Mesendoderm (in vitro differentiated cells): ENCODE results near the gene PRKAG1.

Experiments
- DNase-seq: peaks from one replicate; pipeline ENCODE4 v3.0.0; 2013
- H2AK5ac ChIP-seq: 2 replicates; pipeline ENCODE4 v1.6.1; 2013; ENCODE audit warnings: low read length, inconsistent platforms
- H2BK120ac ChIP-seq: 2 replicates; pipeline ENCODE4 v1.6.1; 2013; ENCODE audit warnings: low read depth, mild to moderate bottlenecking, low read length, moderate library complexity, mixed read lengths
- H2BK15ac ChIP-seq: replicated peaks from 2 replicates; pipeline ENCODE4 v1.6.1; 2013; ENCODE audit warnings: low read depth, mild to moderate bottlenecking, moderate library complexity
- H2BK5ac ChIP-seq: 2 replicates; pipeline ENCODE4 v1.6.1; 2013; ENCODE audit warnings: low read length, inconsistent platforms
- H3K18ac ChIP-seq: 2 replicates; pipeline ENCODE4 v1.6.1; 2013; ENCODE audit warnings: mild to moderate bottlenecking, low read length, mixed read lengths
- H3K23ac ChIP-seq: one replicate; pipeline ENCODE4 v1.6.1; 2013; ENCODE audit warnings: low read length
- H3K27ac ChIP-seq: 2 replicates; pipeline ENCODE4 v1.5.1; 2013; ENCODE audit warnings: low read depth, mild to moderate bottlenecking, inconsistent platforms, low read length, moderate library complexity
- H3K27me3 ChIP-seq: 2 replicates; pipeline ENCODE4 v1.6.1; 2013; ENCODE audit warnings: low read length, control low read depth, mild to moderate bottlenecking, inconsistent platforms; ENCODE audit not compliant: insufficient read depth, poor library complexity
- H3K36me3 ChIP-seq: 2 replicates; pipeline ENCODE4 v1.6.1; 2013; ENCODE audit warnings: low read length, inconsistent platforms; ENCODE audit not compliant: control insufficient read depth, insufficient read depth
- H3K4ac ChIP-seq: one replicate; pipeline ENCODE4 v1.6.1; 2013; ENCODE audit warnings: low read depth, mild to moderate bottlenecking, low read length, moderate library complexity
- H3K4me1 ChIP-seq: 2 replicates; pipeline ENCODE4 v1.6.1; 2013; ENCODE audit warnings: low read depth, low read length, inconsistent platforms; ENCODE audit not compliant: control insufficient read depth
- H3K4me2 ChIP-seq: 2 replicates; pipeline ENCODE4 v1.6.1; 2013; ENCODE audit warnings: low read length
- H3K4me3 ChIP-seq: 2 replicates; pipeline ENCODE4 v1.5.1; 2013; ENCODE audit warnings: mild to moderate bottlenecking, low read length
- H3K56ac ChIP-seq: one replicate; pipeline ENCODE4 v1.6.1; 2013; ENCODE audit warnings: low read length
- H3K79me1 ChIP-seq: 2 replicates; pipeline ENCODE4 v1.6.1; 2013; ENCODE audit warnings: low read length, inconsistent platforms
- H3K79me2 ChIP-seq: 2 replicates; pipeline ENCODE4 v1.6.1; 2013; ENCODE audit warnings: mild to moderate bottlenecking, low read length; ENCODE audit not compliant: control insufficient read depth, insufficient read depth
- H3K9ac ChIP-seq: 2 replicates; pipeline ENCODE4 v1.6.1; 2013; ENCODE audit warnings: low read length, inconsistent platforms
- H4K5ac ChIP-seq: one replicate; pipeline ENCODE4 v1.6.1; 2013; ENCODE audit warnings: low read length
- H4K8ac ChIP-seq: one replicate; pipeline ENCODE4 v1.6.1; 2013; ENCODE audit warnings: low read depth, mild to moderate bottlenecking, control low read depth, low read length, moderate library complexity
- WGBS: extraction: QIAGEN DNeasy Blood & Tissue Kit; methylation state at CpG from one replicate; pipeline ENCODE4 v1.1.7; 2013; ENCODE audit warnings: low lambda C conversion rate, missing lambda C conversion rate; ENCODE audit not compliant: insufficient coverage; ENCODE audit errors: extremely low coverage; 5-methylcytosine and 5-hydroxymethylcytosine counted together

The PRKAG1 gene

DNA sequence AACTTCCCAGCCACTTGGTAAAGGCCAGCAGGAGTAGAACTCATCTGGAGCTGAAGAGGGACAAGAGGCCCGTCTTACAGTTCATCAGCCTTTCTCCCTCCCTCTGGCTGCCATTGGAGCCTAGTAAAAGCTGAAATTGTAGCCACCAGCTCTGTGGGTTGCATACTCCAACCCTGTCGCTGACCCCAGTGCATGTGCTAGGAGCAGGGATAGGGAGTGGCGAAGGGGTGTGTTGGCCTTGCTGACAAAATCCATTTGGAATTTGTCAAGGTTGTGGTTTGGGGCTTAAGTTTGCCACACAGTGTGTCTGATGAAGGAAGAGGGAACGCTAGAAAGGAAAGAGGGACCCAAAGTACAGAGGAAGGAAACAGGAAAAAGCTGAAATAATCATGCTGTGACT, 57.2 kb downstream of the PRKAG1 start:
- no peak overlapping the region for H3K4me2 ChIP-seq
- WGBS: no CpG with 5 or more reads among the region's 4 CpGs

DNA sequence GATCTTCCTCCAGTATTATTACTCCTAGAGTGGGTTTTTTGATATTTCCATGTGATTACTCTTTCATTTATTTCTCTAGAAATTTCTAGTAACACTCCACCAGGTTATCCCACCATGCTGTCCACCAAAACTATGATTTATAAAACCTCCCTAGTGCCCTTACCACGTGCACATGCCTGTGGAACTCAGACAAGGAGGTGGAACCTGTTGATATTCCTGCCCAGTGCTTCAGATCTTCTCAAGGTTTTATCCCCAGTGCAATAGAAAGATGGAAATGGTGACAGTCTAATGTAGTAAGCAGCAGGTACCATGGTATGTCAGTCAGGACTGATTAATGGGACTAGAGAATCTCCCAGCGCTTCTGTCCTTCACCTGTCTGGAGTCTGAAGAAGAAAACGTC, 57.7 kb downstream of the PRKAG1 start:
- Histone ChIP-seq H2BK120ac (no peak overlapping the region), H4K8ac (no peak overlapping the region), H3K56ac (peak overlapping the region; percentile 7), H3K27ac (no peak overlapping the region), H3K79me1 (peaks cover 4% of the 10 kb centered on the region), H2BK5ac (no peak overlapping the region), H3K79me2 (peaks cover 4% of the 10 kb centered on the region), H3K4me3 (no peak overlapping the region), H3K4me2 (no peak overlapping the region), H2AK5ac (no peak overlapping the region), H4K5ac (no peak overlapping the region), H3K23ac (no peak overlapping the region), H3K4ac (no peak overlapping the region), H3K18ac (no peak overlapping the region), H3K36me3 (no peaks in the 10 kb centered on the region), H3K27me3 (no peaks in the 10 kb centered on the region), H3K4me1 (peaks cover 4% of the 10 kb centered on the region), H3K9ac (no peak overlapping the region), H2BK15ac (no peak overlapping the region)
- no CpG with 5 or more reads among the region's 3 CpGs for WGBS
- DNase-seq: no peak

More for the DNA sequence above, 57.2 kb downstream of the PRKAG1 start:
- H3K4me3 ChIP-seq: no peak overlapping the region
- H3K79me2 ChIP-seq: no peaks in the 10 kb centered on the region
- no peak overlapping the region for H3K9ac ChIP-seq
- H2BK5ac ChIP-seq: no peak overlapping the region
- no peak overlapping the region for H2BK15ac ChIP-seq
- H3K4ac ChIP-seq: no peak overlapping the region
- H3K4me1 ChIP-seq: peaks cover 3% of the 10 kb centered on the region
- H4K8ac ChIP-seq: no peak overlapping the region
- no peak overlapping the region for H2BK120ac ChIP-seq
- H3K23ac ChIP-seq: no peak overlapping the region
- H3K18ac ChIP-seq: no peak overlapping the region
- H3K36me3 ChIP-seq: no peaks in the 10 kb centered on the region
- no peak overlapping the region for H3K27ac ChIP-seq
- no peaks in the 10 kb centered on the region for H3K27me3 ChIP-seq
- no peak overlapping the region for H2AK5ac ChIP-seq
- H3K79me1 ChIP-seq: no peaks in the 10 kb centered on the region
- peak; percentile 57 for DNase-seq
- H3K56ac ChIP-seq: peak overlapping the region; percentile 49
- no peak overlapping the region for H4K5ac ChIP-seq

DNA sequence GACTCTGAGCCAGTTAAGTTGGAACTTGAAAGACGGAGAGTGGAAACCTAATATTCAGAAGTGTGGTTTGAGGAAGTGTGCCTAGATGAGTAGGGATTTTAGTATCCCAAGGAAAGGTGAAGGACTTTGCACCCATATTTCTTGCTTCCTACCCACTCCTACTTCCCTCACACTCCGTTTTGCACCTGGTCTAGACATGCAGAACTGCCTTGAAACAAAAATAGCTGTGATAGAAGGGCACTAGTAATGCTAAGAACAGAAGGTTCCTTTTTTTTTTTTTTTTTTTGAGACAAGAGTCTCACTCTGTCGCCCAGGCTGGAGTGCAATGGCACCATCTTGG, 60.6 kb downstream of the PRKAG1 start:
- H2BK120ac ChIP-seq: no peak overlapping the region
- H3K79me1 ChIP-seq: peaks cover 11% of the 10 kb centered on the region
- H3K79me2 ChIP-seq: peaks cover 29% of the 10 kb centered on the region
- no CpG with 5 or more reads among the region's 3 CpGs for WGBS
- H3K56ac ChIP-seq: peak overlapping the region; percentile 95
- H3K4me2 ChIP-seq: peak overlapping the region; percentile 86
- DNase-seq: no peak
- no peak overlapping the region for H4K8ac ChIP-seq
- H3K27me3 ChIP-seq: no peaks in the 10 kb centered on the region
- no peak overlapping the region for H3K18ac ChIP-seq
- peak overlapping the region; percentile 79 for H3K9ac ChIP-seq
- peaks cover 7% of the 10 kb centered on the region for H3K4me1 ChIP-seq
- H4K5ac ChIP-seq: no peak overlapping the region
- no peak overlapping the region for H2AK5ac ChIP-seq
- H3K4me3 ChIP-seq: no peak overlapping the region
- no peaks in the 10 kb centered on the region for H3K36me3 ChIP-seq
- no peak overlapping the region for H2BK5ac ChIP-seq
- no peak overlapping the region for H2BK15ac ChIP-seq
- no peak overlapping the region for H3K27ac ChIP-seq
- H3K4ac ChIP-seq: no peak overlapping the region
- no peak overlapping the region for H3K23ac ChIP-seq

DNA sequence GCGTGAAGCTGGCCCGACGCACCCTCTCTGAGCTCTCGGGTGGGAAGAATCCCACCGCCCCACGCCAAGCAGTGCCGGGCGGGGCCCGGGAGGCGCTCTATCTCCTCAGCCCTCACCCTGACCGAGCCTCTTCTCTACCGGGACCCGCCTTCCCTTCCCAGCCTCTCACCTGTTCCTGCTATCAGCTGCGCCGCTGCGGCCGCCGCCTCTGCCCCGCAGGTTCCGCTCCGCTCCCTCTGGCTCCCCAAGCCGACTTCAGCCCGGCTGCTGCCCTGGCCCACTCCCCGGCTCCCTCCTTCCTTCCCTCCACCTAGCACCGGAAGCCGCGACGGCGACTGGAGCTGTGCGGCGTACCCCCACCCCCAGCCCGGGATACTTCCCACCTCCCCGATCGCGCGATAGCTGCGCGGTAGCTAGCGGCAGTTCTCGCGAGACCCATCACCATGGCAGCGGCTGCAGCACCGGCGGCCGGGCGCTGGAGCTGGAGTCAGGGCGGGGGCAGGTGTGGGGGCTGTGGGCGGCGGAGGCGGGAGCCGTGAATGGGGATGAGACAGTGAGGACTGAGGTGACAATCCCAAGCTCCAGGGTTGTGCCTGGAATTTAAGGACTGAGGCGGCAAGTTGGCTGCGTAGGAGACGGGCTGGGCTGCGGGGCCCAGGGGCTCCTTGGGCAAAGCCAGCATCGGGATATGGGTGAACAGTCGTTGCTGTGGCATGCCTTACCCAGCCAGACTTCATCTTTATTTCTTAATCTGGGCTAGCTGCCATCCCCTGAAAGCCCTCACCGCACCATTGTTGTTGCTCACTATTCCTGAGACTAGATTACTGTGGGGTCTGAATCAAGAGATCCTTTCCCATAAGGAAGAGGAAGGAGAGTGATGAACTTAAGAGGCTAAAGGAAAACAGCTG, 61.2 kb downstream of the PRKAG1 start, which contains the start of gene ARF3:
Gene ARF3, minus strand, starts transcription at position 347 of the 908 bp plus-strand sequence. CDS start 16,392 bp downstream, outside the sequence.
- H3K4me1 ChIP-seq: peaks cover 7% of the 10 kb centered on the region
- no peak within 1 kb of the TSS for H4K5ac ChIP-seq
- peak within 1 kb of the TSS; percentile 97 for H3K9ac ChIP-seq
- no peak within 1 kb of the TSS for H2BK15ac ChIP-seq
- no CpG with 5 or more reads among the region's 58 CpGs for WGBS
- DNase-seq: peak; percentile 98
- peak within 1 kb of the TSS; percentile 86 for H3K4me2 ChIP-seq
- peak within 1 kb of the TSS; percentile 98 for H3K56ac ChIP-seq
- peak within 1 kb of the TSS; percentile 87 for H3K27ac ChIP-seq
- no peak within 1 kb of the TSS for H3K23ac ChIP-seq
- H3K18ac ChIP-seq: peak within 1 kb of the TSS; percentile 80
- H3K36me3 ChIP-seq: peaks cover 4% of the 10 kb centered on the region
- no peak within 1 kb of the TSS for H4K8ac ChIP-seq
- no peak within 1 kb of the TSS for H2AK5ac ChIP-seq
- peaks cover 35% of the 10 kb centered on the region for H3K79me2 ChIP-seq
- H2BK120ac ChIP-seq: no peak within 1 kb of the TSS
- peak within 1 kb of the TSS; percentile 89 for H2BK5ac ChIP-seq
- peak within 1 kb of the TSS; percentile 21 for H3K4ac ChIP-seq
- peaks cover 15% of the 10 kb centered on the region for H3K79me1 ChIP-seq
- H3K27me3 ChIP-seq: no peaks in the 10 kb centered on the region
- H3K4me3 ChIP-seq: peak within 1 kb of the TSS; percentile 93

DNA sequence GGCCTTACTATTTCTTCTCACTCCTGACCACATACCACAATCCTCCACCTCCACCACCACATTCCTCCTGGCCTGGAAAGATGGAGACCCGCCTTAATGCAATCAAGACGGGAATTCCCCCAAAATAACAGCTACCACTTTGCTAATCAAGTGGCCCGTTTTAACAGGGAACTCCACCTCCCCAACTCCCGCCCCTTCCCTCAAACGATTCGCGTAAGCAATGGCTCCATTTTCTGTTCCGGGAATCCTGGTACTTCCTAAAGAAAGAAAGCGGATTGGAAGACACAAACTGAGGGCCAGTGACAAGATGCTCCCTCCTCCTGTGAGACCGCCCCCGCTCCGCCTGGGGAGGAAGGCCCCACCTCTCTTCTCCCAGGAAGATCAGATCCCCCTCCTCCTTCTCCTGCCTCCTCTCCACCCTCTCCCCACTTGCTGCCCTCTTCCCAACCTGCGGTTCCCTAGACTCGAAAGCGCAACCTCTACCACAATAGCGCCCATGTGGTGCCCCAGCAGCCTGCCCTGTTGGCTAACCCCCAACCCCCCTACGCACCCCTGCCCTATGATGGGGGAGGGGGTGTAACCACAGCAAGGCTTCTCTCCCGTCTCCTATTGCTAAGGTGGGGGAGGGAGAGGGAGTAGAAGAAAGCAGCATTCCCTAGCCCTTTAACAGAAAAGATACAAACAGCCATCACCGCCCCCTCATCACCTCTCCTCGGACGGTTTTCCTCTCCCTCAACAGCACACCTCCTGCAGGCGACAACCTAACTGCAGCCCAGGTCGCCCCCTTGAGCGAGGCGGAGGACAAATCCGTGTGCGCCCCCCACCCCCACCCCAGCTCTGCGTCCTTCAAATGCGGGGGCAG, 62.1 kb downstream of the PRKAG1 start:
- H3K4me3 ChIP-seq: peak overlapping the region; percentile 93
- peak; percentile 99 for DNase-seq
- H2AK5ac ChIP-seq: no peak overlapping the region
- no peak overlapping the region for H3K23ac ChIP-seq
- peaks cover 20% of the 10 kb centered on the region for H3K79me1 ChIP-seq
- H2BK5ac ChIP-seq: peak overlapping the region; percentile 89
- no peak overlapping the region for H2BK15ac ChIP-seq
- peaks cover 41% of the 10 kb centered on the region for H3K79me2 ChIP-seq
- H3K18ac ChIP-seq: peak overlapping the region; percentile 80
- WGBS: no CpG with 5 or more reads among the region's 29 CpGs
- H3K4ac ChIP-seq: peak overlapping the region; percentile 21
- peak overlapping the region; percentile 97 for H3K9ac ChIP-seq
- peaks cover 4% of the 10 kb centered on the region for H3K36me3 ChIP-seq
- no peak overlapping the region for H2BK120ac ChIP-seq
- H4K8ac ChIP-seq: no peak overlapping the region
- H3K27me3 ChIP-seq: no peaks in the 10 kb centered on the region
- H3K56ac ChIP-seq: peak overlapping the region; percentile 98
- H3K27ac ChIP-seq: peak overlapping the region; percentile 87
- H3K4me2 ChIP-seq: peak overlapping the region; percentile 92
- H4K5ac ChIP-seq: no peak overlapping the region
- H3K4me1 ChIP-seq: peaks cover 7% of the 10 kb centered on the region
